Hepatic stellate cell (primary cell): ENCODE data around the gene GPR180.
"Not testable (repeated sequence)": the region's sequence is repeated elsewhere in the genome, so short reads cannot be mapped to it uniquely, and the experiment has no call there.

ENCODE experiments used
- DNase-seq: peaks from one replicate; pipeline ENCODE4 v3.0.0; 2011; ENCODE audit warnings: low spot score

GPR180 gene

GRCh38 chr13:94596575-94596971 is 5.1 kb upstream of the GPR180 start:
- DNase-seq, result no peak

GRCh38 chr13:94598281-94598680 is 3.4 kb upstream of the GPR180 start:
- DNase-seq, result no peak

DNA sequence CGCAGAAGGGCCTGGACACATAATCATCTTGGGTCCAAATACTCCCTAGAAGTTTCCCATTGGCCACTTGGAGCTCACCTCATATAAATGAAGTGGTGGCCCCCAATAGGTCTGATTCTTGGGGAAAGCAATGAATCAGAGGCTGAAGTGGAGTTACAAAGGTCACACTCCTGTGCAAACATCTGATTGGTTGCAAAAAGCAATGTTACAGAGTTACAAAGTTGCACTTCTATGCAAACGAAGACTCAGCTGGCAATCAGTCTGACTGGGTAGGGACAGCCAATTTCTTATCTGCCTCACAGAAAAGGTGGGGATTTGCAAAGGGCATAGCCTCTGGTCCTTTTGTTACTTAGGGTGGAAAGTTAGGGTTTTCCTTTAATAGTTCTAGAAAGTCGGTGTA is 1.8 kb upstream of the GPR180 start:
- no peak for DNase-seq

DNA sequence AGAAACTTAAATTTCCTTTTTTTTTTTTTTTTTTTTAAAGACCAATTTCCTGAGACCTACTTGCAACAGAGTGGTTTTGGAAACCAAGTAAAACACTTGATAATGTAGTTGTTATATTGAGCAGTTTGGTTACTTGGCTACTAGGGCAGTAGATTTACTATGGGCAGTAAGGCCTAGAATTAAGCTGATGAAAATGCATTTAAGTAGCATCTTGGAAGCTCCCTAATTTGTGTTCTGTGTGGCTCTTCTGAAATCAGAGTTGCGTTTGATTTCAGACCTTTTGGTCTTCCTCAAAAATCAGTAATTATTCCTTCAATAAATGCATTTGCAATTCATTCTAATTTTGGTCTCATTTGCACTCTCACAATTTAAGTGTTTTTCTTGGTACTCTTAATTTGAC is 810 bp downstream of the GPR180 start:
- DNase-seq, result no peak

DNA sequence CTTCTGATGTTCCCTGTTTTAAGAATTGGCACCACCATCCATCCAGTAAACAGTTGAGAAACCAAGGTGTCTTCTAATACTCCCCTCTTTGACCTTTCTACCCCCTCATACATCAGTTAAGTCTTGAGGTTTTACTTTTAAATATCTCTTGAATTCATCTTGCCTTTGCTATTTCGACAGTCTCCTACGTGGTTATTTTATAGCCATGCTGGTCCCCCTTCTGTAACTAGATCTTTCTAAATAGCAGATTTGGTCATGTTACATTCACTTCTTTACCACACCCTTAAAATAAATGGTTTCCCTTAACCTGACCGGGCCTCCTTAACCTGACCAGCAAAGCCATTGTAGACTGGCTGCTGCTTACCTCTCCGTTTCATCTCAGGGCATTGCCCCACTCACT is 5.4 kb downstream of the GPR180 start:
- no peak for DNase-seq

DNA sequence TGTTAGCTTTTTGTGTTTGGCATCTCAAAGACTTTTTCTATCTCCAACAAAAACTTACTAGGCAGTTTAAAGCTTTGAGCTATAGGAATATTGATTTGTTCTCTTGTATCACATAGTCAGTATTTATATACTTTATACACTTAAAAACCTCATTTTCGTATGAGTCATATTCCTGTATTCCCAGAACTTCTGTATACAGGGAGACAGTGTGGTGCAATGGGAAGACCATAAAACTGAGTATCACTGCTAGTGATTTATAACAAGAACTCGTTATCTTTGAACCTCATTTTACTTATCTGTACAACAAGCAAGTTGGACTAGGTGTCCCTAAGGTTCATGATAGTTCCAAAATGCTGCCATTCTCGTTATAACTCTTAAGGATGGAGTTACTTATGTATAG is 6.3 kb downstream of the GPR180 start:
- no peak for DNase-seq

DNA sequence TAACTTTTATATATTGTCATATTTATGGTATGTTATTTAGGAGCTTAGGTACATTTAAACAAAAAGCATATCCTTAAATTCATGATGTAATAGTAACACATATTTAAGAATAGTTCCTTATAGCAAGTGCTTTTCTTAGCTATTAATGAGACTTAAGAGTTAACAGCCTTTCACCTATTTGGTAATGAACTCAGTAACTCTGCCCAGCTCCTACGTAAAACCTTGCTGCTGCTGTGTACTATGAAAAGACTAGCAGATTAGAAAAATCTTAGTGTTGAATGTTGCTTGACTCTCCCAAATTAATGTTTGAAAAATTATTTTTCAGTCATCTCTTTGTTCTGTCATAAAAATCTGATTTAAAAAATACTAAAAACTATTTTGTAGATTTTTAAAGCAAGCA is 6.9 kb downstream of the GPR180 start:
- DNase-seq, result no peak

DNA sequence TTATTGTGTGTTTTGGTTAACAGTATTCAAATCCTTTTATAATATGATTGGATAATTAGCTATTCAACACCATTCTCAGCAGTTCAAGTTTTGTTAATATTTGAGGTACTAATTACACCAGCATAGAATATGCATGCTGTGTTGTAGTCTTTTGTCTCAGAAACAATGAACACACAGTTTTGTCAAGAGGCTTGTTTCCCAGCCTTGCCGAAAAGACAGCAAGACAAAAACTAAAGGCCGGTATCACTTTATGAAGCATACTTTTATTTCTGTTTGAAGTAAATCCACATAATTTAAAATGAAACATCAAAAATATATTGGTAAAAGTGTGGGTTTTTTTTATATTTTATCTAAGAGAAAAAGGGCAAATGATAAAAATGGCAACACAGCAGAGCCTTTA is 7.5 kb downstream of the GPR180 start:
- no peak for DNase-seq

GRCh38 chr13:94610475-94610874 is 8.8 kb downstream of the GPR180 start:
- DNase-seq, result no peak

- no peak for DNase-seq
Observed at GRCh38 chr13:94612050-94612449, 10.4 kb downstream of the GPR180 start.

DNA sequence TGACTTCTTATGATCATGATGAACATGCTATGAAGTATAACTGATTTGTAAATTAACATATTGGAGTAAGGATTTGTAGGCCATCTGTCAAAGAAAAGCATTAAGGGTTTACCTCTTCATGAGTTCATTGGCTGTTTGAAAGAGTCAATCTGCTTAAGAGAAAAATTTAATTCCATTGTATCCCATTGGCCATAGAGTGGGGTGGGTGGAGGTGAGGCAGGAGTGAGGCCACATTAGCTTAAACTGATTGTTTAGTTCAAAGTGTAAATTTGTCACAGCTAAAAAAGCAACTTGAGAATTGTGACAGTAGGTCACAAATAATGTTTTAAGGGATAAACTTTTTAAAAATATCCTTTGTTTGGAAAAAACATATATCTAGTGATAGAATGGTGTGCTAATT is 11.4 kb downstream of the GPR180 start:
- no peak for DNase-seq

GRCh38 chr13:94617389-94618000 is 15.8 kb downstream of the GPR180 start:
- DNase-seq, result no peak

DNA sequence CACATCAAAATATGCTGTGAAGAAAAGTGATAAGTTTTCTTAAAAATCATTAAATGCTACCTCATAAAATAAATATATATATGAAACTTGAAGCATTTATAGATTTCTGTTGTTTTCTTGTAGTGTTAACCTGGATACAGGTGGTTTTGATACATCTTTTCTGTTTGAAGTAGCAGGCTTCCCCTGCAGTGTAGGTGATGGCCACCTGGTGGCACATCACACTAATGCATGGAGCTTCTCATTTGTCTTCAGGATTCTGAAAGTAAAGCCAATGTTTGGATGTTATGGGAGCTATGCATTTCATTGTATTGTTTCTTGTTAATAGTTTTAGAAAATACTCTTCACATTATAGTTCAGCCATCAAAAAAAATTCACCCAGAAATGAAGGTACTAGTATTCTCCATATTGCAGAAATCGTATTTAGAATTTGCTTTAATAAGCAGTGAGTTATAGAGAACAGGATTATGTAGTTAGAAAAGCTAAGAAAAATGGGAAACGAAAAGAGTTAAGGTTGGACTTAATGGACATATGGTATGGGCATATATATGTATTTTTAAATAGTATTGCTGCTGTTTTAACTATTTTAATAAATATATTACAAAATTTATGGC is 18.7 kb downstream of the GPR180 start:
- no peak for DNase-seq

- DNase-seq, result no peak
Observed at GRCh38 chr13:94622344-94622743, 20.7 kb downstream of the GPR180 start.

DNA sequence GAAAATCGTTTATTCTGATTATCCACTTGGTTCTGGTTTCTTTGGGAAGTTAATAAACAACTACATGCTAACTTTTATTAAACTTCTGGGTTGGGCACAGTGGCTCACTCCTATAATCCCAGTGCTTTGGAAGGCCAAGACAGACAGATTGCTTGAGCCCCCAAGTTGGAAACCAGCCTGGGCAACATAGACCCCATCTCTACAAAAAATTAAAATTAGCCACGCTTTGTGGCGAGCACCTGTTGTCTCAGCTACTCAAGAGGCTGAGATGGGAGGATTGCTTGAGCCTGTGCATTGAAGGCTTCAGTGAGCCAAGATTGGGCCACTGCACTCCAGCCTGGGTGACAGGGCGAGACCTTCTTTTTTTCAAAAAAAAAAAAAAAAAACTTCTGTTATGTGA is 21.7 kb downstream of the GPR180 start:
- DNase-seq, result no peak

DNA sequence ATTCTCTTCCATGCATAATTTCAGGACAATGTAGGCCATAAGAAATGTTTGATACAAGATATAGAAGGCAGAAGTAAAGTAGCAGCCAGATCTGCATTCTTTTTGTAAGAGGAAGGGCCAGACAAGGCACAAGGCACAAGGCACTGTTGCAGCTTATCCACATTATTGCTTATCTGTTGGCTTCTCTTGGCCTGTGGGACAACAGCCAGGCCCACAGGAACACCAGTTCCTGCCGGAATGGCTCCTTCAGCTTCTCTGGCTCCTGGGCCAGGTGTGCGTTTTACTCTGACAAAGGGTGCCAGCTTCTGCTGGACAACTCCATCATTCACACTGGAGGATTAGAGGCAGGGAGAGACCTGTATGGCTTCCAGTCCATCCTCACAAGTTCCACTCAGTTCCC is 29.2 kb downstream of the GPR180 start:
- DNase-seq, result no peak

DNA sequence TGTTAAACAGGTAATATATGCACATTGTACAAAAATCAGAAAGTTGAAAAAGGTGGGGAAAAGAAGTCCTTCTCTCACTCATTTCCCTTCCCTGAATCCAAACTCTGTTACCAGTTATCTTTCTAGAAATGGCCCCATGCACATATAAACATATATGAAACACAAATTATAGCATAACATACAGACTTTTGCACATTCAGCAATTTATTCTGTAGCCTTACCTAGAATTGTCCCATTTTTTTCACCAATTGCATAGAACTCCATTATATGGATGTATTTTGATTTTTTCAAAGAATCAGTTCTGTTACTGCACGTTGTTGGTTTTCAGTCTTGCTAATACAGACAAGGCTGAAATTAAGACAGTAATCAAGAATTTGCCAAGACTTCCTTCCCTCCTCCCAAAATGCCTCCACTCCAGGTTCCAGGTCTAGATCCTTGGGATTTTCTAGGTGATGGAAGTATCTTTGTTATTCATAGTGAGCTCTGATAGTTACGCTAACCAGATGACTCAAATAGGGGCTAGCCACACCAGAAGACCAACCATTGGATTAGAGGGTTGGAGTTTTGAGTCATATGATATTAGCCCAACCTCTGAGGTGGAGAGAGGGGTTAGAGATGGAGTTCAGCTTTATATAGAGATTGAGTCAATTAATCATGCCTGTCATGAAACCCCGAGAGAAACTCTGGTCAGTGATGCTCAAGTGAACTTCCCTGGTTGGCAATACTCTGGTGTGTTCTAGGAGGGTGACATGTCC is 30.7 kb downstream of the GPR180 start:
- DNase-seq, result no peak

- not testable (repeated sequence) for DNase-seq
Observed at GRCh38 chr13:94636096-94636495, 34.4 kb downstream of the GPR180 start.

- DNase-seq, result no peak
Observed at GRCh38 chr13:94636942-94637578, 35.4 kb downstream of the GPR180 start.

- DNase-seq, result not testable (repeated sequence)
Observed at GRCh38 chr13:94637677-94638076, 36.0 kb downstream of the GPR180 start.

DNA sequence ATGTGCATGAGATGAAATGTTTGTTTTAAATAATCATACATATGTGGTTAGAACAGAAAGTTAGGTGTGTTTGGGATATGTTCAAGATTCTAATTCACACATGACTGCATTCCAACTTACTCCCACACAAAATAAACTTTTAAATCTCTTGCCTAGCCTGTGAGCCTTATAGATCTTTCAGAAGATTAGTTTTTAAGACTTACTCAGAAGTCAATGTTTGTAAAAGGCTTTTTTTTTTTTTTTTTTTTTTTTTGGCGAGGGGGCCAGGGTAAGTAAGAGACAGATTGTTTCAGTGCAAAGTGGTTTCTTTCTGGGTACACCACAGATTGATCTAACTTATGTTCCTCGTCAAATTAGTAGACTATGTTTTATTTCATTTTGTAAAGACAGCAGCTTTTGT is 39.1 kb downstream of the GPR180 start:
- no peak for DNase-seq

- DNase-seq, result peak; percentile 62
Observed at GRCh38 chr13:94641409-94641941, 39.8 kb downstream of the GPR180 start.

DNA sequence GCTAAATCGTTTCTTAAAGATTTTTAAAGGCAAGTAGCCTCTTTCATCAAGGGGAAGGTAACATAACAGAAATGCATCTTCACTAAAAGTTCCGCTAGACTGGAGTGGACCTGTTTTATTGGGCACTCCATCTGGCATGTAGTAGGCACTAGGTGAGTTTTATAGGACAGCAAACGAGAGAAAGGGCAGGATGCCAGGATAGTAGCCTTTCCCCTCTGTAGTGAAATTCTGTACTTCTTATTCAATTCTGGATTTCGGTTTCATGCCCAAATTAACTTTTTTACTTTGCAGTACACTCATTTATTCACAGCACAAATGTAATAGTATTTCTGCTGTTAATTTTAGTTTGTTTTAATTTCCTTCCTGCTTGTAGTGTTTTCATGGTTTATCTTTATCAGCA is 45.2 kb downstream of the GPR180 start:
- DNase-seq, result no peak
